ENCODE results near the gene HNRNPC. TPM values are rescaled to one million over a fixed set of nuclear protein-coding genes. Genes with fewer than 3 reads are reported as not detected.
A peak's percentile ranks its signal among the peaks of the same experiment; 100 is the strongest.

HNRNPC gene
- total and polyA plus RNA-seq, 9 of the 15 experiments (the other 6 are each of a cell fraction or from before 2014, with no cell fraction given): 679 to 1,557 (median 1,191) TPM

DNA sequence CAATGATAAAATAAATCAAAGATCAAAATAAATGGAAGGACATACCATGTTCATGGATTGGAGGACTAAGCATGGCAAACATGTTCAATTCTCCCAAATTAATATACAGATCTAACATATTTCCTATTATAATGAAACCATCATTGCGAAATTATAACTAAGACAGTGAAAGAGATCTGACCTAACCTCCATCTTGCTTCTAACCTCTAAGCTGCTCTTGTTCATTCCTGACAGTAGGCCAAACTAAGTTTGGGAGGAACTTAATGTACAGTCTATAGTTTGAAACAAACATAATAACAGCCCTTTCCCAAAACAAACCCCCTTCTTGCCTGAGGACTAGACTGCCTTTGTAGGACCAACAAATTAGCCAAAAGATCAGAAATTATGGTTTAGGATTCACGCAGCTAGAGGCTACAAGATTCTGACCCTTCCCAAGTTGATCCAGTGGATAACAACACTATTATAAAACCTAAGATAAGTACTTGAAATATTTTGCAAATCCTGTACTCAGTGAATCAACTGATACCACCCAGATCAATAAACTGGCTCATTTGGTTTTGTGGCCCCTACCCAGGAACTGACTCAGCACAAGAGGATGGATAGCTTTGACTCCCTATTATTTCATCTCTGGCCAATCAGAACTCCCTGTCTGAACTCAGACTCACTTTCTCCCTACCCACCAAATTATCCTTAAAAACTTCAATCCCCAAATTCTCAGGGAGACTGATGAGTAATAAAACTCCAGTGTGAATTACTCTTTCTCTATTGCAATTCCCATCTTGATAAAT lies 71.6 kb downstream of the HNRNPC start:
- ATAC-seq (no peak), DNase-seq (ENCODE audit: extremely low read depth in 1 of 4, low spot score in 3 of 4) (no peak), FAIRE-seq (no peak)
- 65% methylated on average over 2 of the region's 2 CpGs for WGBS (ENCODE audit: insufficient coverage, low coverage, missing lambda C conversion rate)
- no peak overlapping the region for H3K4me3 ChIP-seq
- peaks cover 0 to 3% of the 10 kb centered on the region in 2 experiments; a peak in 1 of 5 replicates for H3K4me1 ChIP-seq (replicated peaks in 1 of 2; ENCODE audit: control insufficient read depth in 2 of 2, insufficient read depth in 2 of 2, low read length in 2 of 2)
- no peak overlapping the region for H2AFZ ChIP-seq (ENCODE audit: low read depth, low read length)
- no peaks in the 10 kb centered on the region for H4K20me1 ChIP-seq (replicated peaks; ENCODE audit: control insufficient read depth, insufficient read depth, low read length)
- H3K27me3 ChIP-seq (ENCODE audit: control insufficient read depth in 2 of 2, insufficient read depth in 2 of 2, low read length in 2 of 2): no peaks in the 10 kb centered on the region
- in situ Hi-C loops (cut with MboI): no loop called here
- no peak overlapping the region for H3K27ac ChIP-seq (ENCODE audit: extremely low read depth, low read depth, low read length)
- H3K79me2 ChIP-seq (ENCODE audit: control insufficient read depth, insufficient read depth, low read length): no peaks in the 10 kb centered on the region
- no peaks in the 10 kb centered on the region for H3K9me3 ChIP-seq (replicated peaks; ENCODE audit: control insufficient read depth, insufficient read depth, low read depth, low read length)
- no peaks in the 10 kb centered on the region for H3K9me1 ChIP-seq (ENCODE audit: control insufficient read depth, insufficient read depth, low read length)
- TF ChIP-seq, protein P1, sequence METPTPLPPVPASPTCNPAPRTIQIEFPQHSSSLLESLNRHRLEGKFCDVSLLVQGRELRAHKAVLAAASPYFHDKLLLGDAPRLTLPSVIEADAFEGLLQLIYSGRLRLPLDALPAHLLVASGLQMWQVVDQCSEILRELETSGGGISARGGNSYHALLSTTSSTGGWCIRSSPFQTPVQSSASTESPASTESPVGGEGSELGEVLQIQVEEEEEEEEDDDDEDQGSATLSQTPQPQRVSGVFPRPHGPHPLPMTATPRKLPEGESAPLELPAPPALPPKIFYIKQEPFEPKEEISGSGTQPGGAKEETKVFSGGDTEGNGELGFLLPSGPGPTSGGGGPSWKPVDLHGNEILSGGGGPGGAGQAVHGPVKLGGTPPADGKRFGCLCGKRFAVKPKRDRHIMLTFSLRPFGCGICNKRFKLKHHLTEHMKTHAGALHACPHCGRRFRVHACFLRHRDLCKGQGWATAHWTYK (CRISPR knock-in tag; IDR thresholded peaks at IDR 0.05): no peak
- TF ChIP-seq CEBPB (tag; IDR thresholded peaks at IDR 0.05): peak; percentile 58; the same call in 1 of the 2 replicates
- CTCF ChIA-PET (ENCODE audit: low intra/inter-chr PET ratio): no interaction called here
- H3K36me3 ChIP-seq (ENCODE audit: control insufficient read depth, insufficient read depth, low read length): no peaks in the 10 kb centered on the region
- H3K4me2 ChIP-seq (ENCODE audit: insufficient read depth, low read length): no peak overlapping the region
- H3K9ac ChIP-seq (ENCODE audit: insufficient read depth in 1 of 2, low read depth in 2 of 2, low read length in 2 of 2): no peak overlapping the region
- BruUV-seq (replicated peaks): no TSS peak
- intact Hi-C loops (cut with micrococcal nuclease): no loop called here
- POLR2A ChIA-PET: no interaction called here

DNA sequence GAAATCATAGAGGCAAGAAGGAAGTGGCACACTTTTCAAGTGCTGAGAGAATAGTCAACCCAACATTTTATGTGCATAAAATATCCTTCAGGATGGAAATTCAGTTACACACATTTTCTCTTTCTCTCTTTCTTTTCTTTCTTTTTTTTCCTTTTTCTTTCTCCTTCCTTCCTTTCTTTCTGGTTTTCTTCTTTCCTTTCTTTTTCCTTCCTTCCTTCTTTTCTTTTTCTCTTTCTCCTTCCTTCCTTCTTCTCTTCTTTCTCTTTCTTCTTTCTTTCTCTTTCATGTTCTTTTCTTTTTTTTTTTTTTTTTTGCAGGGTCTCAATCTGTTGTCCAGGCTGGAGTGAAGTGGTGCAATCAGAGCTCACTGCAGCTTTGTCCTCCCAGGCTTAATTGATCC lies 74.6 kb downstream of the HNRNPC start:
- no peak overlapping the region for H2AFZ ChIP-seq (ENCODE audit: low read depth, low read length)
- intact Hi-C loops (cut with micrococcal nuclease) (no loop called here), in situ Hi-C loops (cut with MboI) (no loop called here)
- DNase-seq (ENCODE audit: extremely low read depth in 1 of 4, low spot score in 3 of 4) (no peak), FAIRE-seq (no peak), ATAC-seq (no peak)
- no peaks in the 10 kb centered on the region for H3K36me3 ChIP-seq (ENCODE audit: control insufficient read depth, insufficient read depth, low read length)
- no peaks in the 10 kb centered on the region for H3K27me3 ChIP-seq (ENCODE audit: control insufficient read depth in 2 of 2, insufficient read depth in 2 of 2, low read length in 2 of 2)
- ChIA-PET POLR2A (interaction anchor here (0.5 to 3.3 kb wide), 2 partner anchors 8 to 10 kb away, joined by 3 to 20 read pairs; no protein-coding TSS in a partner anchor), CTCF (ENCODE audit: low intra/inter-chr PET ratio) (no interaction called here)
- peaks cover 4 to 11% of the 10 kb centered on the region in 2 experiments; a peak in 3 of 5 replicates for H3K4me1 ChIP-seq (replicated peaks in 1 of 2; ENCODE audit: control insufficient read depth in 2 of 2, insufficient read depth in 2 of 2, low read length in 2 of 2)
- H3K27ac ChIP-seq (ENCODE audit: extremely low read depth, low read depth, low read length): no peak overlapping the region
- H3K9me1 ChIP-seq (ENCODE audit: control insufficient read depth, insufficient read depth, low read length): no peaks in the 10 kb centered on the region
- no peaks in the 10 kb centered on the region for H4K20me1 ChIP-seq (replicated peaks; ENCODE audit: control insufficient read depth, insufficient read depth, low read length)
- H3K79me2 ChIP-seq (ENCODE audit: control insufficient read depth, insufficient read depth, low read length): no peaks in the 10 kb centered on the region
- no peak overlapping the region for H3K4me2 ChIP-seq (ENCODE audit: insufficient read depth, low read length)
- H3K9ac ChIP-seq (ENCODE audit: insufficient read depth in 1 of 2, low read depth in 2 of 2, low read length in 2 of 2): no peak overlapping the region
- no peak overlapping the region for H3K4me3 ChIP-seq
- BruUV-seq (replicated peaks): no TSS peak
- no peaks in the 10 kb centered on the region for H3K9me3 ChIP-seq (replicated peaks; ENCODE audit: control insufficient read depth, insufficient read depth, low read depth, low read length)
- TF ChIP-seq, protein P2, sequence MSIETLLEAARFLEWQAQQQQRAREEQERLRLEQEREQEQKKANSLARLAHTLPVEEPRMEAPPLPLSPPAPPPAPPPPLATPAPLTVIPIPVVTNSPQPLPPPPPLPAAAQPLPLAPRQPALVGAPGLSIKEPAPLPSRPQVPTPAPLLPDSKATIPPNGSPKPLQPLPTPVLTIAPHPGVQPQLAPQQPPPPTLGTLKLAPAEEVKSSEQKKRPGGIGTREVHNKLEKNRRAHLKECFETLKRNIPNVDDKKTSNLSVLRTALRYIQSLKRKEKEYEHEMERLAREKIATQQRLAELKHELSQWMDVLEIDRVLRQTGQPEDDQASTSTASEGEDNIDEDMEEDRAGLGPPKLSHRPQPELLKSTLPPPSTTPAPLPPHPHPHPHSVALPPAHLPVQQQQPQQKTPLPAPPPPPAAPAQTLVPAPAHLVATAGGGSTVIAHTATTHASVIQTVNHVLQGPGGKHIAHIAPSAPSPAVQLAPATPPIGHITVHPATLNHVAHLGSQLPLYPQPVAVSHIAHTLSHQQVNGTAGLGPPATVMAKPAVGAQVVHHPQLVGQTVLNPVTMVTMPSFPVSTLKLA (conservative IDR thresholded peaks at IDR 0.05): no peak
- no peak for TF ChIP-seq SUPT5H (IDR thresholded peaks at IDR 0.05)
- TF ChIP-seq KLF1 (tag; IDR thresholded peaks at IDR 0.05): no peak
- TF ChIP-seq, protein P3, sequence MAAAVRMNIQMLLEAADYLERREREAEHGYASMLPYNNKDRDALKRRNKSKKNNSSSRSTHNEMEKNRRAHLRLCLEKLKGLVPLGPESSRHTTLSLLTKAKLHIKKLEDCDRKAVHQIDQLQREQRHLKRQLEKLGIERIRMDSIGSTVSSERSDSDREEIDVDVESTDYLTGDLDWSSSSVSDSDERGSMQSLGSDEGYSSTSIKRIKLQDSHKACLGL (CRISPR knock-in tag; IDR thresholded peaks at IDR 0.05; ENCODE audit: borderline replicate concordance, poor library complexity, severe bottlenecking): no peak
- TF ChIP-seq, protein P4, sequence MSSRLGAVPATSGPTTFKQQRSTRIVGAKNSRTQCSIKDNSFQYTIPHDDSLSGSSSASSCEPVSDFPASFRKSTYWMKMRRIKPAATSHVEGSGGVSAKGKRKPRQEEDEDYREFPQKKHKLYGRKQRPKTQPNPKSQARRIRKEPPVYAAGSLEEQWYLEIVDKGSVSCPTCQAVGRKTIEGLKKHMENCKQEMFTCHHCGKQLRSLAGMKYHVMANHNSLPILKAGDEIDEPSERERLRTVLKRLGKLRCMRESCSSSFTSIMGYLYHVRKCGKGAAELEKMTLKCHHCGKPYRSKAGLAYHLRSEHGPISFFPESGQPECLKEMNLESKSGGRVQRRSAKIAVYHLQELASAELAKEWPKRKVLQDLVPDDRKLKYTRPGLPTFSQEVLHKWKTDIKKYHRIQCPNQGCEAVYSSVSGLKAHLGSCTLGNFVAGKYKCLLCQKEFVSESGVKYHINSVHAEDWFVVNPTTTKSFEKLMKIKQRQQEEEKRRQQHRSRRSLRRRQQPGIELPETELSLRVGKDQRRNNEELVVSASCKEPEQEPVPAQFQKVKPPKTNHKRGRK (tag; IDR thresholded peaks at IDR 0.05): peak; percentile 85
- no peak for TF ChIP-seq RBM25 (IDR thresholded peaks at IDR 0.05; ENCODE audit: low read depth, low read length, severe bottlenecking)
